GM19099 (cell line): ENCODE results near the gene PDZK1.

Experiments
- POLR2A ChIP-seq: IDR thresholded peaks from 3 replicates; pipeline ENCODE4 v1.6.1; 2011; ENCODE audit warnings: low read depth; ENCODE audit not compliant: insufficient read length; ENCODE audit errors: extremely low read depth

PDZK1 gene

GRCh38 chr1:145717833-145718232 lies 10.7 kb upstream of the PDZK1 start:
- TF ChIP-seq POLR2A, result no peak

GRCh38 chr1:145716641-145717345 lies 9.6 kb upstream of the PDZK1 start:
- TF ChIP-seq POLR2A, result no peak

- no peak for TF ChIP-seq POLR2A
Measured at GRCh38 chr1:145714524-145715111, 7.5 kb upstream of the PDZK1 start.

GRCh38 chr1:145711213-145711651 lies 4.1 kb upstream of the PDZK1 start:
- no peak for TF ChIP-seq POLR2A

GRCh38 chr1:145710291-145711027 lies 3.3 kb upstream of the PDZK1 start:
- TF ChIP-seq POLR2A, result no peak

- TF ChIP-seq POLR2A, result no peak
Measured at GRCh38 chr1:145708063-145708462, 895 bp upstream of the PDZK1 start.

GRCh38 chr1:145706086-145706664 lies 993 bp downstream of the PDZK1 start:
- TF ChIP-seq POLR2A, result no peak

- no peak for TF ChIP-seq POLR2A
Measured at GRCh38 chr1:145705622-145706021, 1.5 kb downstream of the PDZK1 start.

- no peak for TF ChIP-seq POLR2A
Measured at GRCh38 chr1:145702826-145703225, 4.3 kb downstream of the PDZK1 start.

GRCh38 chr1:145702052-145702451 lies 5.1 kb downstream of the PDZK1 start:
- TF ChIP-seq POLR2A, result no peak

GRCh38 chr1:145701306-145701862 lies 5.8 kb downstream of the PDZK1 start:
- TF ChIP-seq POLR2A, result no peak

GRCh38 chr1:145696630-145696960 lies 10.6 kb downstream of the PDZK1 start:
- no peak for TF ChIP-seq POLR2A

GRCh38 chr1:145695821-145696629 lies 11.1 kb downstream of the PDZK1 start:
- no peak for TF ChIP-seq POLR2A

- no peak for TF ChIP-seq POLR2A
Measured at GRCh38 chr1:145692785-145693443, 14.3 kb downstream of the PDZK1 start.
